Measurements from ENCODE around the gene AOC2. TPM values are rescaled to one million over a fixed set of nuclear protein-coding genes. Genes with fewer than 3 reads are reported as not detected.
A peak's percentile ranks its signal among the peaks of the same experiment; 100 is the strongest.
"Not testable (repeated sequence)": the region's sequence is repeated elsewhere in the genome, so short reads cannot be mapped to it uniquely, and the experiment has no call there.

Gene AOC2
- polyA plus RNA-seq, 3 donors, result 0.09 to 1.6 TPM; not detected in 1

DNA sequence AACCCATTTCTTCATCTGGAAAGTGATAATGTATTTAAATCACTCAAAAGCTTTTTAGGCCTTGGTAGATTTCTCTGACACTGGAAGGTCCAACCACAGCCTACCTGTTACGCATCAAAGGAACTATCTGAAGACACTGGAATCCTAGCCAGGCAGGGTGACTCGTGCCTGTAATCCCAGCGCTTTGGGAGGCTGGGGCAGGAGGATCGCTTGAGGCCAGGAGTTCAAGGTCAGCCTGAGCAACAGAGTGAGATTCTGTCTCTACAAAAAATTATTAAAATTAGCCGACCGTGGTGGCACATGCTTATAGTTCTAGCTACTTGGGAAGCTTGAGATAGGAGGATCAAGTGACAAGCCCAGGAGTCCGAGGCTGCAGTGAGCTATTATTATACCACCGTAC is 37.8 kb downstream of the AOC2 start:
- no peaks in the 10 kb centered on the region for H3K9me3 ChIP-seq (replicated peaks in 1 of 2; ENCODE audit: control insufficient read depth in 1 of 2, insufficient read depth in 1 of 2, low read length in 2 of 2)
- H2AFZ ChIP-seq (ENCODE audit: insufficient read depth, low read depth, low read length, poor library complexity, severe bottlenecking), result no peak overlapping the region
- H3K9ac ChIP-seq (ENCODE audit: insufficient read depth, low read length, poor library complexity, severe bottlenecking), result no peak overlapping the region
- intact Hi-C loops (cut with micrococcal nuclease), result no loop called here
- no peaks in the 10 kb centered on the region for H3K79me2 ChIP-seq (ENCODE audit: insufficient read depth, low read length)
- no peak overlapping the region for H3K4me2 ChIP-seq (replicated peaks; ENCODE audit: extremely low read depth, low read length, poor library complexity, severe bottlenecking)
- Mint-ChIP-seq H3K27me3 (ENCODE audit: low read depth in 3 of 3) (peaks cover 7 to 12% (median 12%) of the 10 kb centered on the region in 3 donors), H3K27ac (no peak overlapping the region), H3K9me3 (peaks cover 0 to 2% (median 0%) of the 10 kb centered on the region in 7 donors), H3K36me3 (no peaks in the 10 kb centered on the region), H3K4me1 (peaks cover 22% of the 10 kb centered on the region), H3K4me3 (no peak overlapping the region)
- no peaks in the 10 kb centered on the region for H4K20me1 ChIP-seq (ENCODE audit: insufficient read depth, low read length)
- DNase-seq, result no peak
- no peaks in the 10 kb centered on the region for H3K36me3 ChIP-seq (replicated peaks in 1 of 2; ENCODE audit: control insufficient read depth in 1 of 2, insufficient read depth in 2 of 2, low read length in 2 of 2)
- no peak overlapping the region for H3K4me3 ChIP-seq (replicated peaks in 1 of 3; ENCODE audit: low read depth in 2 of 3, low read length in 3 of 3)
- 94% methylated on average over 5 of the region's 8 CpGs for WGBS (ENCODE audit: insufficient coverage)
- TF ChIP-seq CTCF (IDR thresholded peaks at IDR 0.05), result no peak
- H3K27me3 ChIP-seq (ENCODE audit: control insufficient read depth in 2 of 2, insufficient read depth in 2 of 2, low read length in 2 of 2), result no peaks in the 10 kb centered on the region
- no peak overlapping the region for H3K27ac ChIP-seq (ENCODE audit: low read depth in 1 of 2, low read length in 2 of 2)
- H3K4me1 ChIP-seq (ENCODE audit: control insufficient read depth in 1 of 2, insufficient read depth in 2 of 2, low read length in 2 of 2), result peaks cover 22 to 27% of the 10 kb centered on the region in 2 donors

GRCh38 chr17:42883802-42884558 is 39.6 kb downstream of the AOC2 start:
- WGBS (ENCODE audit: insufficient coverage), result 100% methylated on average over 4 of the region's 7 CpGs
- Mint-ChIP-seq H3K4me3 (no peak overlapping the region), H3K27me3 (ENCODE audit: low read depth in 3 of 3) (peaks cover 3 to 7% (median 6%) of the 10 kb centered on the region in 3 donors), H3K27ac (no peak overlapping the region), H3K9me3 (peaks cover 0 to 2% (median 0%) of the 10 kb centered on the region in 7 donors), H3K36me3 (no peaks in the 10 kb centered on the region), H3K4me1 (peaks cover 31% of the 10 kb centered on the region)
- Histone ChIP-seq H4K20me1 (ENCODE audit: insufficient read depth, low read length) (no peaks in the 10 kb centered on the region), H3K27ac (ENCODE audit: low read depth in 1 of 2, low read length in 2 of 2) (no peak overlapping the region), H3K4me2 (replicated peaks; ENCODE audit: extremely low read depth, low read length, poor library complexity, severe bottlenecking) (no peak overlapping the region), H3K36me3 (replicated peaks in 1 of 2; ENCODE audit: control insufficient read depth in 1 of 2, insufficient read depth in 2 of 2, low read length in 2 of 2) (no peaks in the 10 kb centered on the region), H3K27me3 (ENCODE audit: control insufficient read depth in 2 of 2, insufficient read depth in 2 of 2, low read length in 2 of 2) (no peaks in the 10 kb centered on the region), H3K9me3 (replicated peaks in 1 of 2; ENCODE audit: control insufficient read depth in 1 of 2, insufficient read depth in 1 of 2, low read length in 2 of 2) (no peaks in the 10 kb centered on the region), H3K9ac (ENCODE audit: insufficient read depth, low read length, poor library complexity, severe bottlenecking) (no peak overlapping the region), H3K4me1 (ENCODE audit: control insufficient read depth in 1 of 2, insufficient read depth in 2 of 2, low read length in 2 of 2) (peaks cover 29 to 38% of the 10 kb centered on the region in 2 donors), H3K4me3 (replicated peaks in 1 of 3; ENCODE audit: low read depth in 2 of 3, low read length in 3 of 3) (no peak overlapping the region), H3K79me2 (ENCODE audit: insufficient read depth, low read length) (no peaks in the 10 kb centered on the region), H2AFZ (ENCODE audit: insufficient read depth, low read depth, low read length, poor library complexity, severe bottlenecking) (no peak overlapping the region)
- DNase-seq, result no peak
- intact Hi-C loops (cut with micrococcal nuclease), result no loop called here
- TF ChIP-seq CTCF (IDR thresholded peaks at IDR 0.05), result no peak

DNA sequence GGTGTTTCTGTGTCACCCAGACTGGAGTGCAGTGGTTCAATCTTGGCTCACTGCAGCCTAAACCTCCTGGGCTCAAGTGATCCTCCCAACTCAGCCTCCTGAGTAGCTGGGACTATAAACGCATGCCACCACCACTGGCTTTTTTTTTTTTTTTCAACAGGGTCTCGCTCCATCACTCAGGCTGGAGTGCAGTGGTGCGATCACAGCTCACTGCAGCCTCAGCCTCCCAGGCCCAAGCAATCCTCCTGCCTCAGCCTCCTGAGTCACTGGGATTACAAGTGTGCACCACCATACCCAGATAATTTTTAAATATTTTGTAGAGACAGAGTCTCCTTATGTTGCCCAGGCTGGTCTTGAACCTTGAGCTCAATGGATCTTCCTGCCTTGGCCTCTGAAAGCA is 41.4 kb downstream of the AOC2 start:
- H3K4me3 ChIP-seq (replicated peaks in 1 of 3; ENCODE audit: low read depth in 2 of 3, low read length in 3 of 3), result peak overlapping the region in 1 of 3 experiments; percentile 52
- H3K4me1 ChIP-seq (ENCODE audit: control insufficient read depth in 1 of 2, insufficient read depth in 2 of 2, low read length in 2 of 2), result peaks cover 29 to 38% of the 10 kb centered on the region in 2 donors
- H4K20me1 ChIP-seq (ENCODE audit: insufficient read depth, low read length); H3K36me3 Mint-ChIP-seq; H3K36me3 ChIP-seq (replicated peaks in 1 of 2; ENCODE audit: control insufficient read depth in 1 of 2, insufficient read depth in 2 of 2, low read length in 2 of 2); H3K27me3 ChIP-seq (ENCODE audit: control insufficient read depth in 2 of 2, insufficient read depth in 2 of 2, low read length in 2 of 2); intact Hi-C loops (cut with micrococcal nuclease); H3K27me3 Mint-ChIP-seq (ENCODE audit: low read depth in 3 of 3); H3K79me2 ChIP-seq (ENCODE audit: insufficient read depth, low read length); DNase-seq; H3K9me3 Mint-ChIP-seq; H3K4me3 Mint-ChIP-seq; H3K9me3 ChIP-seq (replicated peaks in 1 of 2; ENCODE audit: control insufficient read depth in 1 of 2, insufficient read depth in 1 of 2, low read length in 2 of 2); H2AFZ ChIP-seq (ENCODE audit: insufficient read depth, low read depth, low read length, poor library complexity, severe bottlenecking): not testable (repeated sequence)
- peak overlapping the region in 1 of 2 donors; percentile 64 for H3K27ac ChIP-seq (ENCODE audit: low read depth in 1 of 2, low read length in 2 of 2)
- H3K4me1 Mint-ChIP-seq, result peaks cover 36% of the 10 kb centered on the region
- peak overlapping the region; percentile 6 for H3K9ac ChIP-seq (ENCODE audit: insufficient read depth, low read length, poor library complexity, severe bottlenecking)
- H3K27ac Mint-ChIP-seq, result peak overlapping the region in 6 of 7 donors; percentile 63 to 91 (median 82)
- 100% methylated on average over 1 of the region's 3 CpGs for WGBS (ENCODE audit: insufficient coverage)
- H3K4me2 ChIP-seq (replicated peaks; ENCODE audit: extremely low read depth, low read length, poor library complexity, severe bottlenecking), result peak overlapping the region; percentile 64
